ENCODE measurements around the gene CPT1C.

GRCh38 chr19:49679771-49680413, 11.0 kb upstream of the CPT1C start:
- TF ChIP-seq, protein P1, sequence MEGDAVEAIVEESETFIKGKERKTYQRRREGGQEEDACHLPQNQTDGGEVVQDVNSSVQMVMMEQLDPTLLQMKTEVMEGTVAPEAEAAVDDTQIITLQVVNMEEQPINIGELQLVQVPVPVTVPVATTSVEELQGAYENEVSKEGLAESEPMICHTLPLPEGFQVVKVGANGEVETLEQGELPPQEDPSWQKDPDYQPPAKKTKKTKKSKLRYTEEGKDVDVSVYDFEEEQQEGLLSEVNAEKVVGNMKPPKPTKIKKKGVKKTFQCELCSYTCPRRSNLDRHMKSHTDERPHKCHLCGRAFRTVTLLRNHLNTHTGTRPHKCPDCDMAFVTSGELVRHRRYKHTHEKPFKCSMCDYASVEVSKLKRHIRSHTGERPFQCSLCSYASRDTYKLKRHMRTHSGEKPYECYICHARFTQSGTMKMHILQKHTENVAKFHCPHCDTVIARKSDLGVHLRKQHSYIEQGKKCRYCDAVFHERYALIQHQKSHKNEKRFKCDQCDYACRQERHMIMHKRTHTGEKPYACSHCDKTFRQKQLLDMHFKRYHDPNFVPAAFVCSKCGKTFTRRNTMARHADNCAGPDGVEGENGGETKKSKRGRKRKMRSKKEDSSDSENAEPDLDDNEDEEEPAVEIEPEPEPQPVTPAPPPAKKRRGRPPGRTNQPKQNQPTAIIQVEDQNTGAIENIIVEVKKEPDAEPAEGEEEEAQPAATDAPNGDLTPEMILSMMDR (IDR thresholded peaks at IDR 0.05), result no peak
- no peak for TF ChIP-seq POLR2AphosphoS5 (IDR thresholded peaks at IDR 0.05)
- no peak for TF ChIP-seq POLR2A (IDR thresholded peaks at IDR 0.05)

Data from upper lobe of left lung (tissue), 4 donors.